HG02623 (cell line): ENCODE results near the gene TCOF1.
A peak's percentile ranks its signal among the peaks of the same experiment; 100 is the strongest.

Source experiments
- ATAC-seq: cut with Tn5 transposase; IDR thresholded peaks from one replicate; pipeline ENCODE4 v1.9.1; 2021; ENCODE audit warnings: moderate library complexity; ENCODE audit not compliant: unreplicated experiment

The TCOF1 gene

GRCh38 chr5:150357326-150358260 lies at the start of gene TCOF1:
Gene TCOF1 (plus strand): TSS chr5:150357697. CDS start chr5:150357747, 50 bp downstream.
- peak; percentile 86 for ATAC-seq

GRCh38 chr5:150309101-150309885 lies 48.2 kb upstream of the TCOF1 start:
- no peak for ATAC-seq

- ATAC-seq: no peak
Observed at GRCh38 chr5:150309886-150310239, 47.6 kb upstream of the TCOF1 start.

GRCh38 chr5:150310246-150310645 lies 47.3 kb upstream of the TCOF1 start:
- ATAC-seq: no peak

- no peak for ATAC-seq
Observed at GRCh38 chr5:150311015-150311692, 46.3 kb upstream of the TCOF1 start.

GRCh38 chr5:150312518-150312917 lies 45.0 kb upstream of the TCOF1 start:
- ATAC-seq: no peak

GRCh38 chr5:150313501-150313900 lies 44.0 kb upstream of the TCOF1 start:
- ATAC-seq: no peak

GRCh38 chr5:150313921-150314716 lies 43.4 kb upstream of the TCOF1 start:
- no peak for ATAC-seq

GRCh38 chr5:150315245-150315644 lies 42.3 kb upstream of the TCOF1 start:
- no peak for ATAC-seq

GRCh38 chr5:150316320-150316719 lies 41.2 kb upstream of the TCOF1 start:
- ATAC-seq: no peak

- ATAC-seq: no peak
Observed at GRCh38 chr5:150317048-150318003, 40.2 kb upstream of the TCOF1 start.

- no peak for ATAC-seq
Observed at GRCh38 chr5:150318613-150319483, 38.6 kb upstream of the TCOF1 start.

- ATAC-seq: no peak
Observed at GRCh38 chr5:150319484-150319790, 38.1 kb upstream of the TCOF1 start.

- no peak for ATAC-seq
Observed at GRCh38 chr5:150320044-150320613, 37.4 kb upstream of the TCOF1 start.

GRCh38 chr5:150321211-150321610 lies 36.3 kb upstream of the TCOF1 start:
- no peak for ATAC-seq

GRCh38 chr5:150321784-150322183 lies 35.7 kb upstream of the TCOF1 start:
- no peak for ATAC-seq

- ATAC-seq: no peak
Observed at GRCh38 chr5:150322202-150322601, 35.3 kb upstream of the TCOF1 start.

- no peak for ATAC-seq
Observed at GRCh38 chr5:150323092-150323491, 34.4 kb upstream of the TCOF1 start.
